GM15510 (cell line): ENCODE measurements around the gene BTBD17.

Experiments used
- POLR2A ChIP-seq: IDR thresholded peaks from 3 replicates; pipeline ENCODE4 v1.6.1; 2011; ENCODE audit warnings: borderline replicate concordance; ENCODE audit not compliant: insufficient read length; ENCODE audit errors: extremely low read depth

The BTBD17 gene

DNA sequence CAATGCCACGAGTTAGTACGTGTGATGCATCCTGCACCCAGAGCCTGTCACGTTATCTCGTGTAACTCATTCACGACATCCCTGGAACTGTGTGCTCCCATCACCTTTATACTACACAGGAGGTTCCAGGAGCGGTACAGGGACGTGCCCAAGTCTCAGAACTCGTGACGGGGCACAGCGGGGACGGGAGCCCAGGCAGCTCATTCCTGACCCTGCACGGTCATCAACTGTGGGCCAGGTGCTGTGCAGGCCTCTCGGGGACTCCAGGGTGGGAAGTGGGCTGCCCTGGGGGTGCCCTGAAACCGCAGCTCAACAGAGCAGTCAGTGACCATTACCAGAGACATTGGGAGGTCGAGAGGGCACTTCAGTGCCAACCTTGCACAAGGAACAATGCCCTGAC, 46.8 kb downstream of the BTBD17 start:
- no peak for TF ChIP-seq POLR2A

DNA sequence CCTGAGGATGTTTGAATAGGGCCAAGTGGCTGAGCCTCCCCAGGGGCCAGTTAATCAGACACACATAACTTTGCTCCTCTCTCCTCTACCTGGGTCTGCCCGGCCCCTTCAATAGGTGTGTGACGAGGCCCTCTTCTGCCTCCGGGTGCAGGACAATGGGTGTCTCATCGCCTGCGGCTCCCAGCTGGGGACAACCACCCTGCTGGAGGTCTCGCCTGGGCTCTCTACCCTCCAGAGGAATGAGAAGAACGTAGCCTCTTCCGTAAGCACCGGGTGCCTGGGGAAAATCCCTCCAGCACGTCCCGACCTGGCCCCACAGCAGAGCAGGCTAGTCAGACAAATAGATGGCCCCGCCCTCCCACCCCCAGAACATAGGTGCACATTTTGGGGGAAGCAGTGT, 51.8 kb downstream of the BTBD17 start:
- TF ChIP-seq POLR2A: no peak

DNA sequence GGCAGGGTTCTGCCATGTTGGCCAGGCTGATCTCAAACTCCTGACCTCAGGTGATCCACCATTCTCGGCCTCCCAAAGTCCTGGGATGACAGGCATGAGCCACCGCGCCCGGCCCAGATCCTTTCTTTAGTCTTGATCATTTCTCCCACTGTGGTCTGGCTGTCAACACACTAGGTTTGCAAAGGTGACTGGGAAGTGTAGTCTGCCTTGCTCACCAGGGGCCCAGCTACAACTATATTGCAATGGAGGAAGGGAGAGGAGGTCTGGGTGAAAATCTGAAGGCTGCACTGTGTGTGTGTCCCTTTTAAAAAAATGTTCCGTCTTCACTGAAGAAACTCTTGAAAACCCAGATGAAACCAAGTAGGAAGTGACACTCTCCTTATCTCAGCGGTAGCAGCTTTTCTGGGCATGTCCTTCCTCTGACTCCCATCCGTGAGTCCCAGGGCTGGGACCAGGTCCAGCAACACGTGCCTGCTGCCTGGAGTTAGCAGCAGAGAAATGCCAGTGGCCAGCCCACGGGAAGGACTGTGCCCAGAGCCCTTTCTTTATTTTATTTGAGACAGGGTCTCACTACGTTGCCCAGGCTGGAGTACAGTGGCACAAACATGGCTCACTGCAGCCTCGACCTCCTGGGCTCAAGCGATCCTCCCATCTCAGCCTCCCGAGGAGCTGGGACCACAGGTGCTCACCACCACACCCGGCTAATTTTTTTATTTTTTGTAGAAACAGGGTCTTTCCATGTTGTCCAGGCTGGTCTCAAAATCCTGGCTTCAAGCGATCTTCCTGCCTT, 53.5 kb downstream of the BTBD17 start:
- TF ChIP-seq POLR2A: no peak
